Kidney glomerular epithelial cell (primary cell): ENCODE measurements around the gene ITGB1BP1.

Experiments used
- DNase-seq: peaks from one replicate; lab custom pipeline; 2025; lab: John Stamatoyannopoulos, UW

The ITGB1BP1 gene

GRCh38 chr2:9377461-9378097, 45.7 kb downstream of the ITGB1BP1 start:
- no peak for DNase-seq

- no peak for DNase-seq
Measured at GRCh38 chr2:9375857-9376428, 47.4 kb downstream of the ITGB1BP1 start.

- DNase-seq = no peak
Measured at GRCh38 chr2:9374071-9374730, 49.1 kb downstream of the ITGB1BP1 start.

- no peak for DNase-seq
Measured at GRCh38 chr2:9373476-9373875, 49.9 kb downstream of the ITGB1BP1 start.

- no peak for DNase-seq
Measured at GRCh38 chr2:9373047-9373446, 50.3 kb downstream of the ITGB1BP1 start.

- DNase-seq = no peak
Measured at GRCh38 chr2:9370746-9371145, 52.6 kb downstream of the ITGB1BP1 start.

- DNase-seq = no peak
Measured at GRCh38 chr2:9366026-9366425, 57.3 kb downstream of the ITGB1BP1 start.

GRCh38 chr2:9365498-9366019, 57.8 kb downstream of the ITGB1BP1 start:
- no peak for DNase-seq

GRCh38 chr2:9364791-9365497, 58.4 kb downstream of the ITGB1BP1 start:
- DNase-seq = no peak

GRCh38 chr2:9364373-9364772, 59.0 kb downstream of the ITGB1BP1 start:
- no peak for DNase-seq

GRCh38 chr2:9360701-9361100, 62.6 kb downstream of the ITGB1BP1 start:
- no peak for DNase-seq

GRCh38 chr2:9360110-9360509, 63.2 kb downstream of the ITGB1BP1 start:
- no peak for DNase-seq

GRCh38 chr2:9359463-9359862, 63.9 kb downstream of the ITGB1BP1 start:
- no peak for DNase-seq

- DNase-seq = no peak
Measured at GRCh38 chr2:9358846-9359245, 64.5 kb downstream of the ITGB1BP1 start.

- peak; percentile 26 for DNase-seq
Measured at GRCh38 chr2:9356261-9356660, 67.1 kb downstream of the ITGB1BP1 start.

- DNase-seq = no peak
Measured at GRCh38 chr2:9355716-9356115, 67.6 kb downstream of the ITGB1BP1 start.

- DNase-seq = no peak
Measured at GRCh38 chr2:9355270-9355669, 68.1 kb downstream of the ITGB1BP1 start.

GRCh38 chr2:9354318-9354717, 69.0 kb downstream of the ITGB1BP1 start:
- DNase-seq = no peak
